HG03565 (cell line): ENCODE measurements around the gene SYCE1L.
"Not testable (repeated sequence)": the region's sequence is repeated elsewhere in the genome, so short reads cannot be mapped to it uniquely, and the experiment has no call there.

Experiments used
- ATAC-seq: cut with Tn5 transposase; IDR thresholded peaks from one replicate; pipeline ENCODE4 v1.9.1; 2021; ENCODE audit warnings: mild to moderate bottlenecking, moderate library complexity; ENCODE audit not compliant: unreplicated experiment

SYCE1L gene, protein sequence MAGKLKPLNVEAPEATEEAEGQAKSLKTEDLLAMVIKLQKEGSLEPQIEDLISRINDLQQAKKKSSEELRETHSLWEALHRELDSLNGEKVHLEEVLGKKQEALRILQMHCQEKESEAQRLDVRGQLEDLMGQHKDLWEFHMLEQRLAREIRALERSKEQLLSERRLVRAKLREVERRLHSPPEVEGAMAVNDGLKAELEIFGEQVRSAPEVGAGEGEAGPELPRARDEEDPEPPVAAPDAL

DNA sequence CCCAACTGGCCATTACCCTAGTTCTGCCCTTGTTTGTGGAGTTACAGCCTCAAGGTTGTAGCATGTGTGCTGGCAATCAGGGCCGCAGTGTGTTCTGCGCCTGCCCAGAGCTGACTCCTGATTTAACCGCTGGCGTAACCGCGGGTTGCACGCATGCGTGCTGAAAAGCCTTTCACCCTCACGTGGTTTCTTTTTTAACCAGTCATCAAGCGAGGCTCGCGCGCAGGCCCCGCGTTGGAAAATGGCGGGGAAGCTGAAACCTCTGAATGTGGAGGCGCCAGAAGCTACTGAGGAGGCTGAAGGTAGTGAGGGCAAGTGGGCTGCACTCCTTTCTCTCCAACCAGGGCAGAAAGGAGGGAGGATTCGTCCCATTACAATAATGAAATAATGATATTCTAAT, at the start of gene SYCE1L:
TSS of gene SYCE1L (plus strand) at position 198 of the 400 bp plus-strand sequence. CDS start at position 242, 44 bp downstream.
- no peak for ATAC-seq

DNA sequence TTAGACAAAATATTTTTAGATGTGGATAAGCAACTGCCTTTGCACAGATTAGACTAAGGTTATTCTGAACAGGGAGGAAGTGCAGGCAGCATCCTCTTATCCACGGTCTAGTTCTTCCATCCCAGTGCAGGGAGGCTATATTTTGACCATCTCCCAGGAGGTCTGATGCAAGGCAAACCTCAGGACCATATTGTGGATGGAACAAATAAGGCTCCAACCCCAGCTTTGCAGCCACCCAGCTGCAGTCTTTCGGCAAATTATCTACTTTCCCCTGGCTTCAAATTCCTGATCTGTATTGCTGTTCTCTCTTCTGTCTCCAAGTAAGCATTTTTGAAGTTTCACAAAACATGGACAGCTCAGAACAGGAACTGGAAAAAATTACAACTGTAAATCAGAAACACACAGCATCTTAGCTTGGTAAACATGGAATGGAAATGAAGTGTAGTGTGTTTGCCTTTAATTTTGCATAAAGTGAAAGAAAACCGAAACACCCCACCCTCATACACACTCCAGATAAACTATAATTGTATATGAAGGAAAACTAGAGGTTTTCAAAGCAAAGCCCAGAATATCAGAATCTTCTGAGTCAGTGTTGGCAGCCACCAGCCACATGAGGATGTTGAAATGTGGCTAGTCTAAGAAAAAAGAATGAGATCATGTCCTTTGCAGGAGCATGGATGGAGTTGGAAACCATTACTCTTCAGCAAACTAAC, 41.7 kb upstream of the SYCE1L start:
- ATAC-seq: no peak

DNA sequence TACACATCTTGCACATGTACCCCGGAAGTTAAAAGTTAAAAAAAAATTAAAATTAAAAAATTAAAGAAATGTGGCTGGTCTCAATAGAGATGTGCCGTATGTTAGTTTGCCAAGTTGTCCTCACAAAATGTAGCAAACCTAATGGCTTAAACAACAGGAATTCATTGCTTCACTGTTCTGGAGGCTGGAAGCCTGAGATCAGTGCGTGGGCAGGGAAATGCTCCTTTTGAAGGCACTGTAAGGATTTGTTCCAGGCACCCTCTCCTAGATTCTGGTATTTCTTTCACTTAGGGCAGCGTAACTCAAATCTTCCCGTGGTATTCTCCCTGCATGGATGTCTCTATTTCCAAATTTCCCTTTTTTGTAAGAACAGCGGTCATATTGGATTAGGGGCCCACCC, 40.9 kb upstream of the SYCE1L start:
- ATAC-seq: no peak

DNA sequence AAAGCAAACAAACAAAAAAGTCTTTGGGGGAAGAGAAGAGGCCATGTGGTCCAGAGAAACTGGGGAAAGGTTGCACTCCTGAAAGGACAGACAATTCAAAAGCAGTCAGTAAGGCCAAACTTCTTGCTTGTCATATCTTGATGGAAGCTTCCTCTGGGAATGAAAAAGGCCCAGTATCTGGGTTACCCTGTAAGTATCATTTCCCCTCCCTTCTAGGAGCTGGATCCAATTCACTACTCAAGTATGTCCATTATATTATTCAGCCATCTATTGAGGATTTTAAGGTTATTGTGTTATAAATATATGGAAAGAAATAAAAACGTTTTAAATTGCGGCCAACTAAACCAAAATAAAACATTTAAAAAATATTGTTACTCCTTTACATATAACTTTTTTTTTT, 34.2 kb upstream of the SYCE1L start:
- ATAC-seq: no peak

DNA sequence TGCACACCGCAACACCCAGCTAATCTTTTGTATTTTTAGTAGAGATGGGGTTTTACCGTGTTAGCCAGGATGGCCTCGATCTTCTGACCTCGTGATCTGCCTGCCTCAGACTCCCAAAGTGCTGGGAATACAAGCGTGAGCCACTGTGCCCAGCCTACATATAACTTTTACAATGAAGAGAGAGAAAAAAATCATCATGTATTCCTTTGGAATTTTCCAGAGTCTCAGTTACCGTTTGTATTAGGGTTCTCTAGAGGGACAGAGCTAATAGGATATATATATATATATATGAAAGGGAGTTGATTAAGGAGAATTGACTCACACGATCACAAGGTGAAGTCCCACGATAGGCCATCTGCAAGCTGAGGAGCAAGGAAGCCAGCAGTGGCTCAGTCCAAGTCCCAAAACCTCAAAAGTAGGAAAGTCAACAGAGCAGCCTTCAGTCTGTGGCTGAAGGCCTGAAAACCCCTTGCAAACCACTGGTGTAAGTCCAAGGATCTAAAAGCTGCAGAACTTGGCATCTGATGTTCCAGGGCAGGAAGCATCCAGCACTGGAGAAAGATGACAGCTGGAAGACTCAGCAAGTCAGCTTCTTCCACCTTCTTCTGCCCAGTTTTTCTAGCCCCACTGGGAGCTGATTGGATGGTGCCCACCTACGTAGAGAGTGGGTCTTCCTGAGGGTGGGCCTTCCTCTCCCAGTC, 33.5 kb upstream of the SYCE1L start:
- not testable (repeated sequence) for ATAC-seq

DNA sequence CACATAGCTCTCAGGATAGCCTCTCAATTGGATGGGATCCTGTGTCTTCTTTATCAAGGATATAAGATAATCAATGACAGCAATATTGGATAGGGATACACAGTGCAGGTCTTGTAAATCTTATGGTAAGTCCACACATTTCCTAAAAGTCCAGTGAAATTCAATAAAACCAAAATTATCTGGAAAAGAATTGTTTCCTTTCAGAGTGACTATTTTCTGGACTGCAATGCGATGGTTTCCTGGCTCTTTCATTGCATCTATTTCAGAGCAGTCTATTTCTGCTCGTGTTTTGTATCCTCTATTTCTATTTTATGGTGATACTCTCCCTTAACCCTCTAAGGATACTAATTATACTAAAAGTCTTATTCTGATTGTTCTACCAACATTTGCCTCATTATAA, 32.5 kb upstream of the SYCE1L start:
- ATAC-seq: no peak

DNA sequence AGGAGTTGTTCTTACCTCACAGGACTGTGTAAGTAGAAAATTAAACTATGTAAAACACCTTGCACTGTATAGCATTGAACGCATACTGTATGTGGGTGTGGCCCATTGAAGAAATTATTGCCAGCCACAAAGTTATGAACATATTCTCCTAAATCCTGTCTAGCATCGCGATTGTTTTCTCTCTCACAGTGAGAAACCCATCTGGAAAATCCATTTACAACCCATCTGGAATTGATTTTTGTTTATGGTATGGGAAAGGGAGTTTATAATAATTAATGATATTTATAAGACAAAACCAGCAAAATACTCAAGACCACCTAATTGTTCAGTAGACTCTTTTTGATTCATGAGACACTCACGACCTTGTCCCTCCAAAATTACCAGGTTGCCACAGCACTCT, 30.3 kb upstream of the SYCE1L start:
- ATAC-seq: no peak

DNA sequence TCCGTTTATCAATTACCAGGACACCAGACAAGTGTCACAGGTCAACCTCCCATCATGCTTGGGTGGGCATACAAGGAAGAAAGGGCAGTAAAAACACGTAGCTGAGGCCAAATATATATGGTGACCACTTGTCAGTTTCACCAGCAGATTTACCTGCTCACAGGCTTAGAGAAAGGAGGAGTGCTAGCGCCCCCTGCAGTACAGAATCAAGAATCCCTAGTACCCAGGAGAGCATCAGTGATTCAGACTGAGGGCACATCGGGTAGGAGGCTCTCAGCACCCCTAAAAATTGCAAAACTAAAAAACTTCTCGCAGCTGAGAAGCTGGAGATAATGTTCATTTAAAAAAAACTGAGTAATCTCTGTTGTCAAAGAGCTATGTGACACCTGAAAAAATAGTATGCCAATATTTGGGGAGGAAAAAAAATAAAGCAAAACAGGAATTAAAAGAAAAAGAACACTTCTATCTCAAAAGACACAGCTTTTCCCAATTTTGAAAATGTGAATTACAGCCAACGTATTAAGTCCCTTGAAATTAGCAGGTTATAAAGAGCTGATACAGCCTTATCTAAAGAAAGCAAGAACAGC, 29.5 kb upstream of the SYCE1L start:
- no peak for ATAC-seq

DNA sequence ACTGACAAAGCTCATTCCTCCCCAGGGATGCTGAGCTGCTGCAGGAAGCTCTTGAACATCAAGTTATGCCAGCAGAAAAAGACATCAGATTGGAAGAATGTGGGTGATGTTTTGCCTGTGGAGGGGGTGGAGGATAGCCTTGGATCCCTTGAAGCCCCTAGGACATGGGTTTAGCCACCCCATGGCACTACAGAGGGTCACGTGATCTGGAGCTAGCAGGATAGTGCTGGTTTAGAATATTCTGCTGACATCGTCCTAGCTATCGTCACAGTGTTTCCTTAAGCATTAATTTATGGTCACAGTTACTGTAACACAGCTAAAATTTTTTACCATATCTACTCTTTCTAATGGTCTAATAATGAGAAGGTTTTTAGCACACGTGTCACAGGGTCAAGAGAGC, 28.4 kb upstream of the SYCE1L start:
- no peak for ATAC-seq

DNA sequence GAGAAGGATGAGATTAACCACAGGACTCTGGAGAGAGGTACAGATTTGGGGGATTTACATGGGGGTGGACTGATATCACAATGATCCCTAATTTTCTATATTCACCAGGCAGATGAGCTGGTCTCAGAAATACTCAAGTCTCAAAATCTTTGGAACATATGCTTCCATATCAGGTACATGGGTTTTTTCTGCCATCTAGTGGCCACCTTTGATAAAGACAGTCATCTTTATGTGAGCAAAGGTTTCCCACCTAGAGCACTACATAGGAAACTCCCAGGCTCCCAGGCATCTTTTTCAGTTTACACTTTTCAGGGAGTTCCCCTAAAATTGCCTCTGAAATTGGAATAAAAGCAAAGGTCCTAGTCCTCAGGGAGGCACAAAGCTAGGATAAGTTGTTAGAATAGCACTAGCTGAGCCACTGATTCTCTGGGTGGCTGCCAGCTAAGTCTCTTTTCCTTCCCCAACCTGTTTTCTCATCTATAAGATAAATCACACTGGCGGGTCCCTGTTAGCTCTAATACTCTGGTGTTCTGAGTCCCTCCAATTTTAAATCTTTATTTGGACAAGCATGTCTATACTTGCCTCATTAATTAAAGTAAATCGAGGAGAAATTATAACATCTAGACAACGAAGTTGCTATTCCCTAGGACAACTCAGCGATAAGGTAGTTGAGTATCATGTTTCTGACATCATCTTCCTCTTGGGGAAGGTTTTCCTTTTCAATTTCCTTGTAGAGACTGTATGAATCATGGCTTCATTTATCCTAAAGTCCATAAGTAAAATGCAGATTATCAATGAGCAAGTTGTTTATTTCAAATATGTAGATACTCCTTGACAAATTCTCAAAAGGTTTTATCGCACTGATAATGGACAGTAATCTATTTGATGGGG, 27.2 kb upstream of the SYCE1L start:
- ATAC-seq: peak; percentile 84

DNA sequence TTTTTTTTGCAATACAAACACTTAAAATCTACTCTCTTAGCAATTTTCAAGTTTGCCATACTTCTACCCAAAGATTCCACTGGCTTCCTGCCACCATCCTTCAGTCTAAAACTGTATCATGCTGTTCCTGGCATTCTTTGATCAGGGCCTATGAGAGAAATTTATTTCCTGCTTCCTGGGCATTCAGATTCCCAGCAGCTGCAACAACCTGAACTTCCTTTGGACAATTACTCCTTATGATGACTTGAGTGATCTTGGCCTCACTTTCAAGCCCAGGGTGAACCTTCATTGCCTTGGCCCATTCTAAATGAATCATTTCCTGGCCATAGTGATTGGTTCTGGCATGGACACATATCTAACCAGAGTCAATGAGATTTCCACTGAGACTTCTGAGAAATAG, 26.3 kb upstream of the SYCE1L start:
- no peak for ATAC-seq

DNA sequence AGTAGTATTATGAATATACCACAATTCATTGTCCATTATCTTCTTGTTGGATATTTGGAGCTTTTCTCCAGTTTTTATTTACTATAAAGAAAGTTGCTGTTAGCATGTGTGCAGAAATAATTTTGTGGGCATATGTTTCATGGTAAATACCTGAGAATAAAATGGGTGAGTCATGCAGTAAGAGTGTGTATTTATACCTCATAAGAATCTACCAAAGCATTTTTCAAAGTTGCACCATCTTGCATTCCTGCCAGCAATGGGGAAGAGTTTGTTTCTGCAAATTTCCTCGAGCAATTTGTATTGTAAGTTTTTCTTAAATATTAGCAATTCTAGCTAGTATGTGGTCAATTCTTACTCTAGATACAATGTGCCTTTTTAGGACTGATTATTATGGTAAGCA, 16.1 kb upstream of the SYCE1L start:
- no peak for ATAC-seq

DNA sequence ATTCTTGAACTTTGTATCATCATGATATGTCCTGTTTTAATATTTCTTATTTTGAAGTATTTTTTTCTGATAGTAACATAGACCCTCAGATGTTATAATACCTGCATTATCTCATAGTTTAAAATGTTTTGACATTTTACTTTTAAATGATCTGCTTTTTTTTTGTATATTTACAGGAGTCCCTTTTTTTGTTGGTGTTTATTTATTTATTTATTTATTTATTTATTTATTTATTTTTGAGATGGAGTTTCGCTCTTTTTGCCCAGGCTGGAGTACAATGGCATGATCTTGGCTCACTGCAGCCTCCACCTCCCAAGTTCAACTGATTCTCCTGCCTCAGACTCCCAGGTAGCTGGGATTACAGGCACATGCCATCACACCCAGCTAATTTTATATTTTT, 12.9 kb upstream of the SYCE1L start:
- not testable (repeated sequence) for ATAC-seq

DNA sequence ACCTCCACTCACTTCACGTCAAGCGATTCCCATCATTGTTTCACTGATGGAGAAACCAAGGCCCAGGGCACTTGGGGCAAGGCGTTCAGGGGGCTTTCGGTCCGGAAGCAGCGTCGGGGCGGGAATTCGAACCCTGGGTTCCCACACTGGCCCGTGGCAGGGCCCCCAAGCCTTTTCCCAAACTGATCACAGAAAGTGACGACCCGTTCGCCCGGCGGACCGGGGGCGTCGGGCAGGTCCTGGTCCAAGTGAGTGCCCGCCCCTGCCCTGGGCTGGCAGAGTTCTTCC, 9.1 kb upstream of the SYCE1L start:
- ATAC-seq: peak; percentile 0

DNA sequence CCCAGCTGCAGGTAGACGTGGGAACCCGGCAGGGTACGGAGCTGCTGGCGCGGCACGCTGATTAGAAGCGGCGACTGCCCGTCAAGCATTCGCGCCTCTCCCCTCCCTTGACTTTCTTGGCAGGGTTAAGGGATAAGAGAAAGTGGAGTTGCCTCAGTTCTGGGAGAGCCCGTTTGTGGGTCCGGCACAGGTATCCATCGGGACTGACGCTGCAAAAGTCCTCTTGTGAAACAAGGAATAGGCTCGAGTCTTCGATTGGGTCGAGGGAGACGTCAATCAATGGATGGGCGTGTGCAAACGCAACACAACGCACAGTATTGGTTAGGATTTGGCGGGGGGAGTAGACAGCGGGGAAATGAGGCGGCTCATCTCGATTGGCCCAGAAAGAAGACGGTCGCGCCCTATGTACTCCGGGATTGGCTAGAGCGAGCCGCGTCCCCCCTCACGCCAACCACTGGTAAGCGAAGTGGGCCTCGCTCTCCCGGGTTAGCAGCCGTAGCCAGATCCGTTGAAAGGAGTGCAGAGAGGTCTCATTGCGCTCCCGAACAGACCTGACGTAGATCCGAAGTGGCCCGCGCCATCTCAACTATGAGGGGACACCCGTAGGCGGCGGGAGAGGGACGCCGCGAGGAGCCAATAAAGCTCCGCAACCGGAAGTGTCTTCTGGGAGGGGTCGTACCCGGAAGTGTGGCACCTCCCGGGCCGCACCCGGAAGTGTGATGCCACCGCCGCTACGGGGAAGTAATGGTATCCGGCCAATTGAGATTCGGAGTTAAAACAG, 8.5 kb upstream of the SYCE1L start, which contains the start of gene MON1B:
TSS of gene MON1B (plus strand) at position 713 of the 781 bp plus-strand sequence. CDS start 296 bp downstream, outside the sequence.
- peak; percentile 91 for ATAC-seq

DNA sequence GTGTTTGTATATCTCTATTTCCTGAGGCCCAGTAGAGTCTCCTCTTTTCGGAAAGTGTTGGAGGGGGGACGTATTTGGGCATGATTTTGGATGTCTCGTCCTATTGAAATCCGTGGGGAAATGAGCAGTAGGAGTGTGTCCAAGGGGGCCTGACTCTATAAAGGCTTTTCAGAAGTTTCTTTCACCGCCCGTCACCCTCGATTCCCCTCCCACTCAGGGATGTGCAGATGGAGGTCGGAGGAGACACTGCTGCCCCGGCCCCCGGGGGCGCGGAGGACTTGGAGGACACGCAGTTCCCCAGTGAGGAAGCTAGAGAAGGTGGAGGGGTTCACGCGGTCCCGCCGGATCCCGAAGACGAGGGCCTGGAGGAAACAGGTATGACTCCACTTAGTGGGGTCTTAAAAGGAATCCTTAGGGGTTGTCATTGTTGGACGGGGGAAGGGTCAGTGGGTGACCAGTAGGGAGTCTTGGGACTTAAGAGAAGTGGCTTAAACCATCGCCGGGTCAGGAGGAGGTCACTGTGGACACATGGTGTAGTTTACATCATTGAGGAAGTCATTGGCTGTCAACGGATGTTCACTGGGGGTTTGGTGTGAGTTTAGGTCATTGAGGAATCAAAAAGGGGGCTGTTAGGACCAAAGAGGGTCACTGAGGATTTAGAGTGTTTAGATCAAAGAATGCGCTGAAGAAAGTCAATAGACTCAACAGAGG, 7.8 kb upstream of the SYCE1L start:
- no peak for ATAC-seq

DNA sequence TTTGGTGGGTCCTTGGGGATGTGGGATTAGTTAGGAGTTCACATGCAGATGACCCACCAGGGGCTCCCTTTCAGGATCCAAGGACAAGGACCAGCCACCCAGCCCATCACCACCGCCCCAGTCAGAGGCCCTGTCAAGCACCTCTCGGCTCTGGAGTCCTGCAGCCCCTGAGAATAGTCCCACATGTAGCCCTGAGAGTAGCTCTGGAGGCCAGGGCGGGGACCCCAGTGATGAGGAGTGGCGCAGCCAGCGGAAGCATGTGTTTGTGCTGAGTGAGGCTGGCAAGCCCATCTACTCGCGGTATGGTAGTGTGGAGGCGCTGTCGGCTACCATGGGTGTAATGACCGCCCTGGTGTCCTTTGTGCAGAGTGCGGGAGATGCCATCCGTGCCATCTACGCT, 5.8 kb upstream of the SYCE1L start:
- no peak for ATAC-seq

DNA sequence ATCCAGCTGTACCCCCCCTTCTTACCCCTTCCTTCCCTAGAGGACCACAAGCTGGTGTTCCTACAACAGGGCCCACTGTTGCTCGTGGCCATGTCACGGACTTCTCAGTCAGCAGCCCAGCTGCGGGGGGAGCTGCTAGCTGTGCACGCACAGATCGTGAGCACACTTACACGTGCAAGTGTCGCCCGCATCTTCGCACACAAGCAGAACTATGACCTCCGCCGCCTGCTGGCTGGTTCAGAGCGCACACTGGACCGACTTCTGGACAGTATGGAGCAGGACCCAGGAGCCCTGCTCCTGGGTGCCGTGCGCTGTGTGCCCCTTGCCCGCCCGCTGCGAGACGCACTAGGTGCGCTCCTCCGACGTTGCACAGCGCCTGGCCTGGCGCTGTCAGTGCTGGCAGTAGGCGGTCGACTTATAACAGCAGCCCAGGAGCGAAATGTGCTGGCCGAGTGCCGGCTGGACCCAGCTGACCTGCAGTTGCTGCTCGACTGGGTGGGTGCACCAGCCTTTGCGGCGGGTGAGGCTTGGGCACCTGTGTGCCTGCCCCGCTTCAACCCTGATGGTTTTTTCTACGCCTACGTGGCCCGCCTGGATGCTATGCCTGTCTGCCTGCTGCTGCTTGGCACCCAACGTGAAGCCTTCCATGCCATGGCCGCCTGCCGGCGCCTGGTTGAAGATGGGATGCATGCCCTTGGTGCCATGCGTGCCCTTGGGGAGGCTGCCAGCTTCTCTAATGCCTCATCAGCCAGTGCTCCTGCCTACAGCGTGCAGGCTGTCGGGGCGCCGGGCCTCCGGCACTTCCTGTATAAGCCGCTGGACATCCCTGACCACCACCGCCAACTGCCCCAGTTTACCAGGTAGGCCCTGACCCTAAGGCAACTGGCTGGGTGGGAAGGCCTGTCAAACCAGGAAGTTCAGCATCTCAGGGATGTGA, 4.6 kb upstream of the SYCE1L start:
- no peak for ATAC-seq
